Measurements from ENCODE around the gene MAD2L2.

Gene MAD2L2

GRCh38 chr1:11712285-11712684, 31.3 kb upstream of the MAD2L2 start:
- DNase-seq: no peak
- Mint-ChIP-seq H3K9me3 (no peaks in the 10 kb centered on the region), H3K36me3 (ENCODE audit: low read depth) (no peaks in the 10 kb centered on the region), H3K4me1 (ENCODE audit: low read depth) (no peaks in the 10 kb centered on the region), H3K27me3 (no peaks in the 10 kb centered on the region), H3K27ac (no peak overlapping the region), H3K4me3 (no peak overlapping the region)

GRCh38 chr1:11711490-11711889, 30.5 kb upstream of the MAD2L2 start:
- DNase-seq: no peak
- H3K27me3 Mint-ChIP-seq: no peaks in the 10 kb centered on the region
- no peaks in the 10 kb centered on the region for H3K9me3 Mint-ChIP-seq
- no peak overlapping the region for H3K4me3 Mint-ChIP-seq
- no peak overlapping the region for H3K27ac Mint-ChIP-seq
- no peaks in the 10 kb centered on the region for H3K4me1 Mint-ChIP-seq (ENCODE audit: low read depth)
- H3K36me3 Mint-ChIP-seq (ENCODE audit: low read depth): no peaks in the 10 kb centered on the region

GRCh38 chr1:11708554-11709350, 27.8 kb upstream of the MAD2L2 start:
- no peak overlapping the region for H3K27ac Mint-ChIP-seq

GRCh38 chr1:11707621-11708276, 26.8 kb upstream of the MAD2L2 start:
- H3K4me3 Mint-ChIP-seq: no peak overlapping the region
- H3K27me3 Mint-ChIP-seq: peaks cover 5% of the 10 kb centered on the region
- no peaks in the 10 kb centered on the region for H3K36me3 Mint-ChIP-seq (ENCODE audit: low read depth)
- H3K4me1 Mint-ChIP-seq (ENCODE audit: low read depth): no peaks in the 10 kb centered on the region
- no peak overlapping the region for H3K27ac Mint-ChIP-seq
- no peak for DNase-seq
- no peaks in the 10 kb centered on the region for H3K9me3 Mint-ChIP-seq

More at GRCh38 chr1:11708554-11709350, 27.8 kb upstream of the MAD2L2 start:
- H3K9me3 Mint-ChIP-seq: no peaks in the 10 kb centered on the region
- H3K27me3 Mint-ChIP-seq: peaks cover 5% of the 10 kb centered on the region
- no peak overlapping the region for H3K4me3 Mint-ChIP-seq
- DNase-seq: no peak
- H3K4me1 Mint-ChIP-seq (ENCODE audit: low read depth): no peaks in the 10 kb centered on the region
- no peaks in the 10 kb centered on the region for H3K36me3 Mint-ChIP-seq (ENCODE audit: low read depth)

- no peaks in the 10 kb centered on the region for H3K4me1 Mint-ChIP-seq (ENCODE audit: low read depth)
- peaks cover 5% of the 10 kb centered on the region for H3K27me3 Mint-ChIP-seq
- H3K9me3 Mint-ChIP-seq: no peaks in the 10 kb centered on the region
- no peak overlapping the region for H3K4me3 Mint-ChIP-seq
- no peaks in the 10 kb centered on the region for H3K36me3 Mint-ChIP-seq (ENCODE audit: low read depth)
- no peak for DNase-seq
- H3K27ac Mint-ChIP-seq: no peak overlapping the region
Measured at GRCh38 chr1:11706292-11706691, 25.3 kb upstream of the MAD2L2 start.

- H3K4me3 Mint-ChIP-seq: no peak overlapping the region
- H3K36me3 Mint-ChIP-seq (ENCODE audit: low read depth): no peaks in the 10 kb centered on the region
- H3K4me1 Mint-ChIP-seq (ENCODE audit: low read depth): no peaks in the 10 kb centered on the region
- H3K27me3 Mint-ChIP-seq: peaks cover 10% of the 10 kb centered on the region
- no peak overlapping the region for H3K27ac Mint-ChIP-seq
- DNase-seq: no peak
- no peaks in the 10 kb centered on the region for H3K9me3 Mint-ChIP-seq
Measured at GRCh38 chr1:11705596-11705995, 24.6 kb upstream of the MAD2L2 start.

- Mint-ChIP-seq H3K36me3 (ENCODE audit: low read depth) (no peaks in the 10 kb centered on the region), H3K9me3 (no peaks in the 10 kb centered on the region), H3K27me3 (peaks cover 11% of the 10 kb centered on the region), H3K4me3 (no peak overlapping the region), H3K4me1 (ENCODE audit: low read depth) (no peaks in the 10 kb centered on the region), H3K27ac (no peak overlapping the region)
- no peak for DNase-seq
Measured at GRCh38 chr1:11704691-11705475, 23.9 kb upstream of the MAD2L2 start.

- H3K4me3 Mint-ChIP-seq: no peak overlapping the region
- H3K27ac Mint-ChIP-seq: no peak overlapping the region
- H3K4me1 Mint-ChIP-seq (ENCODE audit: low read depth): no peaks in the 10 kb centered on the region
- DNase-seq: no peak
- H3K27me3 Mint-ChIP-seq: peaks cover 11% of the 10 kb centered on the region
- H3K9me3 Mint-ChIP-seq: no peaks in the 10 kb centered on the region
- H3K36me3 Mint-ChIP-seq (ENCODE audit: low read depth): no peaks in the 10 kb centered on the region
Measured at GRCh38 chr1:11704194-11704529, 23.2 kb upstream of the MAD2L2 start.

GRCh38 chr1:11703357-11704193, 22.6 kb upstream of the MAD2L2 start:
- Mint-ChIP-seq H3K4me3 (no peak overlapping the region), H3K9me3 (no peaks in the 10 kb centered on the region), H3K27ac (no peak overlapping the region), H3K36me3 (ENCODE audit: low read depth) (no peaks in the 10 kb centered on the region), H3K27me3 (peaks cover 11% of the 10 kb centered on the region), H3K4me1 (ENCODE audit: low read depth) (no peaks in the 10 kb centered on the region)
- DNase-seq: no peak

GRCh38 chr1:11701981-11702803, 21.2 kb upstream of the MAD2L2 start:
- no peak overlapping the region for H3K4me3 Mint-ChIP-seq
- H3K4me1 Mint-ChIP-seq (ENCODE audit: low read depth): peaks cover 4% of the 10 kb centered on the region
- no peak overlapping the region for H3K27ac Mint-ChIP-seq
- peaks cover 11% of the 10 kb centered on the region for H3K27me3 Mint-ChIP-seq
- no peaks in the 10 kb centered on the region for H3K36me3 Mint-ChIP-seq (ENCODE audit: low read depth)
- no peaks in the 10 kb centered on the region for H3K9me3 Mint-ChIP-seq
- no peak for DNase-seq

GRCh38 chr1:11701551-11701961, 20.6 kb upstream of the MAD2L2 start:
- no peak for DNase-seq

GRCh38 chr1:11700601-11701467, 19.9 kb upstream of the MAD2L2 start:
- H3K27me3 Mint-ChIP-seq: peaks cover 11% of the 10 kb centered on the region
- no peaks in the 10 kb centered on the region for H3K9me3 Mint-ChIP-seq
- H3K4me1 Mint-ChIP-seq (ENCODE audit: low read depth): peaks cover 4% of the 10 kb centered on the region
- H3K27ac Mint-ChIP-seq: no peak overlapping the region
- H3K36me3 Mint-ChIP-seq (ENCODE audit: low read depth): no peaks in the 10 kb centered on the region
- DNase-seq: no peak
- no peak overlapping the region for H3K4me3 Mint-ChIP-seq

More at GRCh38 chr1:11701551-11701961, 20.6 kb upstream of the MAD2L2 start:
- H3K4me3 Mint-ChIP-seq: no peak overlapping the region
- H3K9me3 Mint-ChIP-seq: no peaks in the 10 kb centered on the region
- peaks cover 4% of the 10 kb centered on the region for H3K4me1 Mint-ChIP-seq (ENCODE audit: low read depth)
- no peaks in the 10 kb centered on the region for H3K36me3 Mint-ChIP-seq (ENCODE audit: low read depth)
- H3K27ac Mint-ChIP-seq: no peak overlapping the region
- peaks cover 11% of the 10 kb centered on the region for H3K27me3 Mint-ChIP-seq

- H3K27ac Mint-ChIP-seq: no peak overlapping the region
- H3K4me3 Mint-ChIP-seq: no peak overlapping the region
- H3K36me3 Mint-ChIP-seq (ENCODE audit: low read depth): no peaks in the 10 kb centered on the region
- no peaks in the 10 kb centered on the region for H3K9me3 Mint-ChIP-seq
- H3K27me3 Mint-ChIP-seq: peaks cover 15% of the 10 kb centered on the region
- DNase-seq: no peak
- peaks cover 11% of the 10 kb centered on the region for H3K4me1 Mint-ChIP-seq (ENCODE audit: low read depth)
Measured at GRCh38 chr1:11697893-11698210, 16.9 kb upstream of the MAD2L2 start.
